ENCODE results near the gene VRK3. TPM values are rescaled to one million over a fixed set of nuclear protein-coding genes. Genes with fewer than 3 reads are reported as not detected.

VRK3 gene
- total and polyA plus RNA-seq, 2 of the 4 experiments (the other 2 are of a cell fraction) = 28.7 to 35.8 TPM

- Histone ChIP-seq H2AFZ (replicated peaks; ENCODE audit: low read length, poor library complexity) (no peak overlapping the region), H3K9ac (ENCODE audit: low read depth, low read length) (no peak overlapping the region), H2AK5ac (ENCODE audit: low read depth, low read length) (no peak overlapping the region), H3K79me1 (ENCODE audit: low read depth in 1 of 2, low read length in 2 of 2) (no peaks in the 10 kb centered on the region), H3K27ac (ENCODE audit: insufficient read depth, low read length) (no peak overlapping the region), H3K4ac (ENCODE audit: low read depth, low read length) (no peak overlapping the region), H2BK120ac (ENCODE audit: low read depth, low read length) (no peak overlapping the region), H3K23ac (ENCODE audit: low read depth, low read length) (no peak overlapping the region), H3K9me1 (ENCODE audit: insufficient read depth, low read length) (no peaks in the 10 kb centered on the region), H3K18ac (ENCODE audit: low read depth, low read length) (no peak overlapping the region), H3K14ac (replicated peaks; ENCODE audit: low read depth, low read length) (no peak overlapping the region), H4K20me1 (ENCODE audit: insufficient read depth, low read length) (no peaks in the 10 kb centered on the region), H2BK5ac (ENCODE audit: low read depth, low read length, poor library complexity, severe bottlenecking) (no peak overlapping the region), H4K8ac (ENCODE audit: low read depth in 2 of 2, low read length in 2 of 2) (no peak overlapping the region), H2BK20ac (ENCODE audit: low read depth, low read length) (no peak overlapping the region), H3K9me3 (ENCODE audit: control insufficient read depth, insufficient read depth, low read length) (peaks cover 26% of the 10 kb centered on the region), H2AK9ac (replicated peaks; ENCODE audit: low read depth, low read length, poor library complexity) (no peak overlapping the region), H4K5ac (ENCODE audit: low read depth, low read length) (no peak overlapping the region), H3K27me3 (ENCODE audit: control insufficient read depth, insufficient read depth, low read length) (no peaks in the 10 kb centered on the region), H3K4me1 (ENCODE audit: control insufficient read depth, insufficient read depth, low read length) (no peaks in the 10 kb centered on the region), H3K4me3 (ENCODE audit: insufficient read depth, low read depth, low read length) (no peak overlapping the region), H3K36me3 (ENCODE audit: control insufficient read depth, insufficient read depth, low read length) (no peaks in the 10 kb centered on the region), H2BK15ac (ENCODE audit: low read depth, low read length) (no peak overlapping the region), H3K4me2 (ENCODE audit: low read depth, low read length) (no peak overlapping the region), H4K91ac (ENCODE audit: insufficient read depth, low read depth, low read length) (no peak overlapping the region), H3K56ac (ENCODE audit: extremely low read depth, insufficient read depth, low read length) (no peak overlapping the region)
- dilution Hi-C loops (cut with HindIII; ENCODE audit: low sequenced_read_pairs, unreplicated experiment) (no loop called here), intact Hi-C loops (cut with micrococcal nuclease) (no loop called here), in situ Hi-C loops (cut with MboI; ENCODE audit: low sequenced_read_pairs) (no loop called here)
- no CpG with 5 or more reads among the region's 2 CpGs for WGBS, 2 experiments (ENCODE audit: extremely low coverage in 2 of 2, insufficient read length in 1 of 2)
- TF ChIP-seq CHD1 (IDR thresholded peaks at IDR 0.05; ENCODE audit: low read depth, low read length) = no peak
- TF ChIP-seq ELK1 (IDR thresholded peaks at IDR 0.05; ENCODE audit: borderline replicate concordance, low read depth, low read length) = no peak
- no peak for TF ChIP-seq CTCF (conservative IDR thresholded peaks at IDR 0.05; ENCODE audit: low read depth, low read length)
- no peak for TF ChIP-seq POLR2A (IDR thresholded peaks at IDR 0.05; ENCODE audit: low read depth, low read length)
- TF ChIP-seq MAFK (IDR thresholded peaks at IDR 0.05; ENCODE audit: low read depth, low read length) = no peak
- no peak for TF ChIP-seq FOS (IDR thresholded peaks at IDR 0.05; ENCODE audit: low read depth, low read length)
- TF ChIP-seq USF2 (IDR thresholded peaks at IDR 0.05; ENCODE audit: low read depth, low read length) = no peak
- TF ChIP-seq RFX5 (IDR thresholded peaks at IDR 0.05; ENCODE audit: low read depth, low read length) = no peak
- TF ChIP-seq RCOR1 (IDR thresholded peaks at IDR 0.05; ENCODE audit: insufficient replicate concordance, low read length) = no peak
- TF ChIP-seq MXI1 (IDR thresholded peaks at IDR 0.05; ENCODE audit: borderline replicate concordance, low read depth, low read length) = no peak
- BruUV-seq (replicated peaks) = no TSS peak
- ChIA-PET POLR2A (ENCODE audit: unreplicated experiment) (no interaction called here), CTCF (no interaction called here)
- no peak for ATAC-seq (ENCODE audit: low read depth)
- DNase-seq = no peak
Observed at GRCh38 chr19:50058425-50058824, 33.3 kb upstream of the VRK3 start.

All from IMR-90 (cell line).